Measurements from ENCODE around the gene TRMT5.
A peak's percentile ranks its signal among the peaks of the same experiment; 100 is the strongest.

Gene TRMT5

GRCh38 chr14:60981633-60982455 is 965 bp upstream of the TRMT5 start:
- 19% methylated on average over 9 of the region's 12 CpGs for WGBS

GRCh38 chr14:60977847-60978246 is 3.0 kb downstream of the TRMT5 start:
- H3K9ac ChIP-seq (ENCODE audit: low read depth, low read length), result no peak overlapping the region

More at GRCh38 chr14:60981633-60982455, 965 bp upstream of the TRMT5 start:
- peaks cover 13% of the 10 kb centered on the region for H3K4me1 ChIP-seq (ENCODE audit: insufficient read depth, low read length)
- H3K27ac ChIP-seq (ENCODE audit: low read depth, low read length), result no peak overlapping the region
- H3K9ac ChIP-seq (ENCODE audit: low read depth, low read length), result peak overlapping the region; percentile 95
- peak overlapping the region; percentile 95 for H3K4me3 ChIP-seq (ENCODE audit: low read length)
- no peaks in the 10 kb centered on the region for H3K27me3 ChIP-seq (ENCODE audit: insufficient read depth, low read length)
- no peaks in the 10 kb centered on the region for H3K9me3 ChIP-seq (ENCODE audit: insufficient read depth, low read depth, low read length)
- H3K36me3 ChIP-seq (ENCODE audit: insufficient read depth, low read length), result peaks cover 49% of the 10 kb centered on the region

GRCh38 chr14:60975551-60975950 is 5.3 kb downstream of the TRMT5 start:
- Histone ChIP-seq H3K4me3 (ENCODE audit: low read length) (no peak overlapping the region), H3K27me3 (ENCODE audit: insufficient read depth, low read length) (no peaks in the 10 kb centered on the region), H3K9me3 (ENCODE audit: insufficient read depth, low read depth, low read length) (no peaks in the 10 kb centered on the region), H3K9ac (ENCODE audit: low read depth, low read length) (no peak overlapping the region), H3K27ac (ENCODE audit: low read depth, low read length) (no peak overlapping the region), H3K36me3 (ENCODE audit: insufficient read depth, low read length) (peaks cover 60% of the 10 kb centered on the region), H3K4me1 (ENCODE audit: insufficient read depth, low read length) (peaks cover 7% of the 10 kb centered on the region; the same call in 1 of the 2 replicates)
- 85% methylated on average over 2 of the region's 2 CpGs for WGBS

More at GRCh38 chr14:60977847-60978246, 3.0 kb downstream of the TRMT5 start:
- H3K9me3 ChIP-seq (ENCODE audit: insufficient read depth, low read depth, low read length), result no peaks in the 10 kb centered on the region
- H3K4me1 ChIP-seq (ENCODE audit: insufficient read depth, low read length), result peaks cover 13% of the 10 kb centered on the region
- H3K27me3 ChIP-seq (ENCODE audit: insufficient read depth, low read length), result no peaks in the 10 kb centered on the region
- 84% methylated on average over 2 of the region's 2 CpGs for WGBS
- no peak overlapping the region for H3K4me3 ChIP-seq (ENCODE audit: low read length)
- no peak overlapping the region for H3K27ac ChIP-seq (ENCODE audit: low read depth, low read length)
- peaks cover 60% of the 10 kb centered on the region for H3K36me3 ChIP-seq (ENCODE audit: insufficient read depth, low read length)

GRCh38 chr14:60974090-60974651 is 6.7 kb downstream of the TRMT5 start:
- H3K36me3 ChIP-seq (ENCODE audit: insufficient read depth, low read length), result peaks cover 56% of the 10 kb centered on the region

GRCh38 chr14:60973070-60973469 is 7.8 kb downstream of the TRMT5 start:
- Histone ChIP-seq H3K36me3 (ENCODE audit: insufficient read depth, low read length) (peaks cover 45% of the 10 kb centered on the region), H3K9me3 (ENCODE audit: insufficient read depth, low read depth, low read length) (no peaks in the 10 kb centered on the region), H3K4me3 (ENCODE audit: low read length) (no peak overlapping the region), H3K27me3 (ENCODE audit: insufficient read depth, low read length) (no peaks in the 10 kb centered on the region), H3K27ac (ENCODE audit: low read depth, low read length) (no peak overlapping the region), H3K4me1 (ENCODE audit: insufficient read depth, low read length) (0 out of 2 replicates have a peak, but pooled peaks cover under 1% of the 10 kb centered on the region), H3K9ac (ENCODE audit: low read depth, low read length) (no peak overlapping the region)
- 92% methylated on average over 3 of the region's 3 CpGs for WGBS

More at GRCh38 chr14:60974090-60974651, 6.7 kb downstream of the TRMT5 start:
- no peaks in the 10 kb centered on the region for H3K9me3 ChIP-seq (ENCODE audit: insufficient read depth, low read depth, low read length)
- H3K27ac ChIP-seq (ENCODE audit: low read depth, low read length), result no peak overlapping the region
- H3K4me1 ChIP-seq (ENCODE audit: insufficient read depth, low read length), result 0 out of 2 replicates have a peak, but pooled peaks cover 3% of the 10 kb centered on the region
- H3K27me3 ChIP-seq (ENCODE audit: insufficient read depth, low read length), result no peaks in the 10 kb centered on the region
- no peak overlapping the region for H3K4me3 ChIP-seq (ENCODE audit: low read length)
- WGBS, result 97% methylated on average over 6 of the region's 6 CpGs
- H3K9ac ChIP-seq (ENCODE audit: low read depth, low read length), result no peak overlapping the region

- H3K9me3 ChIP-seq (ENCODE audit: insufficient read depth, low read depth, low read length), result no peaks in the 10 kb centered on the region
- no peaks in the 10 kb centered on the region for H3K27me3 ChIP-seq (ENCODE audit: insufficient read depth, low read length)
- 97% methylated on average over 14 of the region's 15 CpGs for WGBS
- H3K4me1 ChIP-seq (ENCODE audit: insufficient read depth, low read length), result no peaks in the 10 kb centered on the region
- no peak overlapping the region for H3K9ac ChIP-seq (ENCODE audit: low read depth, low read length)
- H3K27ac ChIP-seq (ENCODE audit: low read depth, low read length), result no peak overlapping the region
- H3K36me3 ChIP-seq (ENCODE audit: insufficient read depth, low read length), result peaks cover 39% of the 10 kb centered on the region
- H3K4me3 ChIP-seq (ENCODE audit: low read length), result no peak overlapping the region
These were observed 8.6 kb downstream of the TRMT5 start for GRCh38 chr14:60972295-60972694.

GRCh38 chr14:60971271-60971670 is 9.6 kb downstream of the TRMT5 start:
- no peaks in the 10 kb centered on the region for H3K4me1 ChIP-seq (ENCODE audit: insufficient read depth, low read length)
- H3K9ac ChIP-seq (ENCODE audit: low read depth, low read length), result no peak overlapping the region
- peaks cover 29% of the 10 kb centered on the region for H3K36me3 ChIP-seq (ENCODE audit: insufficient read depth, low read length)
- 42% methylated on average over 2 of the region's 2 CpGs for WGBS
- no peak overlapping the region for H3K4me3 ChIP-seq (ENCODE audit: low read length)
- H3K27ac ChIP-seq (ENCODE audit: low read depth, low read length), result no peak overlapping the region
- no peaks in the 10 kb centered on the region for H3K27me3 ChIP-seq (ENCODE audit: insufficient read depth, low read length)
- H3K9me3 ChIP-seq (ENCODE audit: insufficient read depth, low read depth, low read length), result no peaks in the 10 kb centered on the region

- WGBS, result 95% methylated on average over 2 of the region's 2 CpGs
- H3K27me3 ChIP-seq (ENCODE audit: insufficient read depth, low read length), result no peaks in the 10 kb centered on the region
- no peaks in the 10 kb centered on the region for H3K4me1 ChIP-seq (ENCODE audit: insufficient read depth, low read length)
- no peak overlapping the region for H3K27ac ChIP-seq (ENCODE audit: low read depth, low read length)
- peaks cover 18% of the 10 kb centered on the region for H3K36me3 ChIP-seq (ENCODE audit: insufficient read depth, low read length)
- no peak overlapping the region for H3K4me3 ChIP-seq (ENCODE audit: low read length)
- no peaks in the 10 kb centered on the region for H3K9me3 ChIP-seq (ENCODE audit: insufficient read depth, low read depth, low read length)
- H3K9ac ChIP-seq (ENCODE audit: low read depth, low read length), result no peak overlapping the region
These were observed 10.7 kb downstream of the TRMT5 start for GRCh38 chr14:60970146-60970545.

- Histone ChIP-seq H3K36me3 (ENCODE audit: insufficient read depth, low read length) (peaks cover 3% of the 10 kb centered on the region), H3K4me1 (ENCODE audit: insufficient read depth, low read length) (no peaks in the 10 kb centered on the region), H3K9ac (ENCODE audit: low read depth, low read length) (no peak overlapping the region), H3K27ac (ENCODE audit: low read depth, low read length) (no peak overlapping the region), H3K27me3 (ENCODE audit: insufficient read depth, low read length) (no peaks in the 10 kb centered on the region), H3K9me3 (ENCODE audit: insufficient read depth, low read depth, low read length) (no peaks in the 10 kb centered on the region), H3K4me3 (ENCODE audit: low read length) (no peak overlapping the region)
These were observed 12.2 kb downstream of the TRMT5 start for GRCh38 chr14:60968671-60969070.

- Histone ChIP-seq H3K4me3 (ENCODE audit: low read length) (no peak overlapping the region), H3K4me1 (ENCODE audit: insufficient read depth, low read length) (no peaks in the 10 kb centered on the region), H3K36me3 (ENCODE audit: insufficient read depth, low read length) (no peaks in the 10 kb centered on the region), H3K27me3 (ENCODE audit: insufficient read depth, low read length) (no peaks in the 10 kb centered on the region), H3K9ac (ENCODE audit: low read depth, low read length) (no peak overlapping the region), H3K9me3 (ENCODE audit: insufficient read depth, low read depth, low read length) (no peaks in the 10 kb centered on the region), H3K27ac (ENCODE audit: low read depth, low read length) (no peak overlapping the region)
- no CpG with 5 or more reads among the region's 1 CpG for WGBS
These were observed 12.8 kb downstream of the TRMT5 start for GRCh38 chr14:60968099-60968498.

- Histone ChIP-seq H3K4me3 (ENCODE audit: low read length) (no peak overlapping the region), H3K9me3 (ENCODE audit: insufficient read depth, low read depth, low read length) (no peaks in the 10 kb centered on the region), H3K9ac (ENCODE audit: low read depth, low read length) (no peak overlapping the region), H3K36me3 (ENCODE audit: insufficient read depth, low read length) (no peaks in the 10 kb centered on the region), H3K4me1 (ENCODE audit: insufficient read depth, low read length) (no peaks in the 10 kb centered on the region), H3K27me3 (ENCODE audit: insufficient read depth, low read length) (no peaks in the 10 kb centered on the region), H3K27ac (ENCODE audit: low read depth, low read length) (no peak overlapping the region)
These were observed 15.5 kb downstream of the TRMT5 start for GRCh38 chr14:60965402-60965801.
